ENCODE results near the gene KRT85. TPM values are rescaled to one million over a fixed set of nuclear protein-coding genes. Genes with fewer than 3 reads are reported as not detected.

Gene KRT85
- total and polyA plus RNA-seq, 2 of the 13 experiments (the other 11 are each of a cell fraction or from before 2014, with no cell fraction given) = not detected

DNA sequence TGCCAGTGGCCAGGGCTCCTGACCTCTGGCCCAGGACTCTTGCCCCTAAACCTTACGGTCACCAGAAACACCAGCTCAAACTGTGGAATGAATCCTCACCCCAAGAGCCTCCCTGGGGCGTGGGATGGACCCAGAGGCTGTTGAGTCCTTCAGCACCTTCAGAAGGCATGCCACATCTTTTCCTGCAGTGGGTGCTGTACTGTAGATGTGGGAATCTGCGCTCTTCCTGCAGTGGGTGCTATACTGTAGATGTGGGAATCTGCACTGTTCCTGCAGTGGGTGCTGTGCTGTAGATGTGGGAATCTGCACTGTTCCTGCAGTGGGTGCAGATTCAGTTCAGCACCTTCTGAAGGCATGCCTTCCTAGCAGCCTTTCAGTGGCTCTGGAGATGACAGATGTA, 37.7 kb upstream of the KRT85 start:
- no peaks in the 10 kb centered on the region for H3K79me2 ChIP-seq (ENCODE audit: insufficient read depth, low read length)
- no peak overlapping the region for H3K9ac ChIP-seq (ENCODE audit: insufficient read depth, low read depth, low read length)
- intact Hi-C loops (cut with micrococcal nuclease; ENCODE audit: unreplicated experiment) (no loop called here), in situ Hi-C loops (cut with HindIII; ENCODE audit: extremely low pct_ligation_motif_present, low pct_unique_long_range_greater_than_20kb) (no loop called here)
- CTCF ChIA-PET (ENCODE audit: low intra/inter-chr PET ratio, low total read pairs) = no interaction called here
- no TSS peak for BruUV-seq (replicated peaks)
- no peak overlapping the region for H3K27ac ChIP-seq (ENCODE audit: extremely low read length, insufficient read depth, low read length)
- H4K20me1 ChIP-seq (ENCODE audit: insufficient read depth, low read length) = 0 out of 2 replicates have a peak, but pooled peaks cover 2% of the 10 kb centered on the region
- POLR2A ChIA-PET = no interaction called here
- H3K4me2 ChIP-seq (ENCODE audit: low read depth, low read length) = no peak overlapping the region
- no peaks in the 10 kb centered on the region for H3K9me3 ChIP-seq (ENCODE audit: low read length)
- H3K36me3 ChIP-seq (replicated peaks in 1 of 2; ENCODE audit: control insufficient read depth in 1 of 2, insufficient read depth in 2 of 2, low read length in 2 of 2) = no peaks in the 10 kb centered on the region
- no peak overlapping the region for H3K4me3 ChIP-seq (replicated peaks in 1 of 3; ENCODE audit: insufficient read depth in 1 of 3, low read depth in 2 of 3, low read length in 3 of 3)
- no peak overlapping the region for H2AFZ ChIP-seq (ENCODE audit: low read length)
- TF ChIP-seq PPARG (CRISPR knock-in tag; conservative IDR thresholded peaks at IDR 0.05) = no peak
- no peak for TF ChIP-seq SRSF9 (IDR thresholded peaks at IDR 0.05; ENCODE audit: borderline replicate concordance, insufficient read depth, low read depth, low read length, poor library complexity, severe bottlenecking)
- no peak for TF ChIP-seq ZNF781 (CRISPR knock-in tag; IDR thresholded peaks at IDR 0.05; ENCODE audit: borderline replicate concordance, not compliant biosample characterization)
- TF ChIP-seq TRIM24 (CRISPR knock-in tag; IDR thresholded peaks at IDR 0.05) = no peak
- no peak for TF ChIP-seq NFAT5 (CRISPR knock-in tag; IDR thresholded peaks at IDR 0.05)
- DNase-seq (ENCODE audit: low spot score) (no peak), ATAC-seq (peak; percentile 43; the same call in 2 of the 3 replicates), FAIRE-seq (no peak)
- H3K4me1 ChIP-seq (ENCODE audit: insufficient read depth, low read length) = no peaks in the 10 kb centered on the region
- 0% methylated on average over 1 of the region's 3 CpGs for WGBS (ENCODE audit: low lambda C conversion rate)
- H3K27me3 ChIP-seq (ENCODE audit: control insufficient read depth in 1 of 2, insufficient read depth in 2 of 2, low read length in 2 of 2) = peaks cover 1 to 16% of the 10 kb centered on the region in 2 experiments; a peak in 3 of 5 replicates
